Stomach (tissue), 4 donors: Measurements from ENCODE around the gene SPACA9.

ENCODE experiments used
- EP300 ChIP-seq: sonication (generic); formaldehyde crosslinking; IDR thresholded peaks from one replicate; pipeline ENCODE4 v1.6.1; 2017; ENCODE audit warnings: antibody characterized with exemption
- TF ChIP-seq, protein P1 (sequence below), 7 experiments: fragments of 450-650 bp in 4 of 7; fragments of 200-600 bp in 3 of 7; sonication (generic) in 3 of 7; IDR thresholded peaks; one replicate each; pipeline ENCODE4 v1.5.1; 2016 to 2019; ENCODE audit warnings: antibody characterized with exemption in 7 of 7, control low read depth in 2 of 7, mild to moderate bottlenecking in 1 of 7

- TF ChIP-seq, protein P1, sequence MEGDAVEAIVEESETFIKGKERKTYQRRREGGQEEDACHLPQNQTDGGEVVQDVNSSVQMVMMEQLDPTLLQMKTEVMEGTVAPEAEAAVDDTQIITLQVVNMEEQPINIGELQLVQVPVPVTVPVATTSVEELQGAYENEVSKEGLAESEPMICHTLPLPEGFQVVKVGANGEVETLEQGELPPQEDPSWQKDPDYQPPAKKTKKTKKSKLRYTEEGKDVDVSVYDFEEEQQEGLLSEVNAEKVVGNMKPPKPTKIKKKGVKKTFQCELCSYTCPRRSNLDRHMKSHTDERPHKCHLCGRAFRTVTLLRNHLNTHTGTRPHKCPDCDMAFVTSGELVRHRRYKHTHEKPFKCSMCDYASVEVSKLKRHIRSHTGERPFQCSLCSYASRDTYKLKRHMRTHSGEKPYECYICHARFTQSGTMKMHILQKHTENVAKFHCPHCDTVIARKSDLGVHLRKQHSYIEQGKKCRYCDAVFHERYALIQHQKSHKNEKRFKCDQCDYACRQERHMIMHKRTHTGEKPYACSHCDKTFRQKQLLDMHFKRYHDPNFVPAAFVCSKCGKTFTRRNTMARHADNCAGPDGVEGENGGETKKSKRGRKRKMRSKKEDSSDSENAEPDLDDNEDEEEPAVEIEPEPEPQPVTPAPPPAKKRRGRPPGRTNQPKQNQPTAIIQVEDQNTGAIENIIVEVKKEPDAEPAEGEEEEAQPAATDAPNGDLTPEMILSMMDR (IDR thresholded peaks at IDR 0.05), result no peak
- TF ChIP-seq EP300, result no peak
Observed at GRCh38 chr9:132910376-132910775, 31.7 kb downstream of the SPACA9 start.
